Suprapubic skin (tissue), 4 donors: Measurements from ENCODE around the gene KIF19. TPM values are rescaled to one million over a fixed set of nuclear protein-coding genes. Genes with fewer than 3 reads are reported as not detected.

Experiments used
- DNase-seq, 2 donors: peaks; one replicate each; pipeline ENCODE4 v3.0.0-alpha.2; 2019; ENCODE audit warnings: low spot score in 2 of 2
- H3K27ac ChIP-seq: fragments of 200-600 bp; sonication (generic); one replicate; pipeline ENCODE4 v1.5.1; 2019
- H3K27me3 ChIP-seq: fragments of 200-600 bp; sonication (generic); one replicate; pipeline ENCODE4 v1.5.1; 2019
- H3K36me3 ChIP-seq: fragments of 200-600 bp; sonication (generic); one replicate; pipeline ENCODE4 v1.5.1; 2019
- H3K4me1 ChIP-seq: fragments of 200-600 bp; sonication (generic); one replicate; pipeline ENCODE4 v1.5.1; 2019
- H3K4me3 ChIP-seq: fragments of 200-600 bp; sonication (generic); one replicate; pipeline ENCODE4 v1.5.1; 2019; ENCODE audit warnings: mild to moderate bottlenecking
- H3K9me3 ChIP-seq: fragments of 200-600 bp; sonication (generic); one replicate; pipeline ENCODE4 v1.5.1; 2019
- EP300 ChIP-seq: sonication (generic); formaldehyde crosslinking; IDR thresholded peaks from one replicate; pipeline ENCODE4 v1.6.1; 2017; ENCODE audit warnings: antibody characterized with exemption
- POLR2A ChIP-seq, 2 donors: fragments of 450-650 bp; IDR thresholded peaks; one replicate each; pipeline ENCODE4 v1.6.1; 2017; ENCODE audit warnings: antibody characterized with exemption in 2 of 2, mild to moderate bottlenecking in 2 of 2, moderate library complexity in 2 of 2
- POLR2AphosphoS5 ChIP-seq, 3 donors: sonication (generic); formaldehyde crosslinking; IDR thresholded peaks; one replicate each; pipeline ENCODE4 v1.6.1; 2017; ENCODE audit warnings: antibody characterized with exemption in 3 of 3
- WGBS: methylation state at CpG from one replicate; pipeline ENCODE4 v1.1.5; 2018; 5-methylcytosine and 5-hydroxymethylcytosine counted together
- total RNA-seq, 4 donors: library from RNA; depleted of rRNA; stranded (reverse); fragments of >200 nt; gene quantifications; one replicate each; pipeline ENCODE4 v1.1.0, GENCODE V29; 2016
- TF ChIP-seq, protein P1 (sequence below), 2 donors: fragments of 200-600 bp in 1 of 2; fragments of 450-650 bp in 1 of 2; sonication (generic) in 1 of 2; IDR thresholded peaks; one replicate each; pipeline ENCODE4 v1.5.1; 2016 to 2019; ENCODE audit warnings: antibody characterized with exemption in 2 of 2, mild to moderate bottlenecking in 1 of 2, moderate library complexity in 1 of 2

KIF19 gene
- total RNA-seq, 4 donors from 2014 or later: 0.34 to 1.3 (median 1.0) TPM

DNA sequence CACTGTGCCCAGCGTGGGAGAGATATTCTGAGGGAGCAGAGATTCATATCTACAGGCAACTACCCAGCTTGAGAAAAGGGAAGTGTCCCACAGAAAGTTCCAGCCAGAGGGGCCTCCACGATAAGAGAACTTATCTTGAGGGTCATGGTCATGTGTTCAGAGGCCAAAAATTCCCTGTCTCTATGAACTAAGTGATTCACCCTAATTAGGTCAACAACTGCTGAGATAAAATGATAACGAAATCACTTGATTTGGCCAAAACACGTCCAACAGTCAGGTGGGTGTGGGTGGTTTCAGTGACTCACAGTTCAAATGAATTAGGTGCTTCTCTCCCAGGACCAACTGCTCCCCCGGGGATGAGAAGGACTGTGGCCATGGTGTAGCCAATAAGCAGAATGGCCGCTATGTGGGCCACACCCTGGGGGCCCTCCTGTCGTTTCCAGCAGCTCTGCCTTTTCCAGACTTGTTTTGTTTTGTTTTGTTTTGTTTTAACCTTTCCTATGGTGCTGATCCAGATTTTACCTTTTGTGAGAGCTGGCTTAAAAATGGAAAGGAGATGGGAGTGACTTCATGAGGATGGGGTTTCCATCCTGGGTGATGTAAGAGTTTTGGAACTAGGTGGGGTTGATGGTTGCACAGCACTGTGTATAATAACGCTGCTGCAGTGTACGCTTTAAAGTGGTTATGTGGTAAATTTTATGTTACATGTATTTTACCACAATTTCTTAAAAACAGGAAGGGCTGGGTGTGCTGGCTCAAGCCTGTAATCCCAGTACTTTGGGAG, 43.2 kb upstream of the KIF19 start:
- Histone ChIP-seq H3K4me1 (peaks cover 5% of the 10 kb centered on the region), H3K27me3 (no peaks in the 10 kb centered on the region), H3K4me3 (no peak overlapping the region), H3K36me3 (no peaks in the 10 kb centered on the region), H3K27ac (no peak overlapping the region), H3K9me3 (no peaks in the 10 kb centered on the region)
- no peak for DNase-seq
- WGBS: 45% methylated on average over 9 of the region's 9 CpGs
- no peak for TF ChIP-seq EP300
- TF ChIP-seq POLR2AphosphoS5 (IDR thresholded peaks at IDR 0.05): no peak
- TF ChIP-seq, protein P1, sequence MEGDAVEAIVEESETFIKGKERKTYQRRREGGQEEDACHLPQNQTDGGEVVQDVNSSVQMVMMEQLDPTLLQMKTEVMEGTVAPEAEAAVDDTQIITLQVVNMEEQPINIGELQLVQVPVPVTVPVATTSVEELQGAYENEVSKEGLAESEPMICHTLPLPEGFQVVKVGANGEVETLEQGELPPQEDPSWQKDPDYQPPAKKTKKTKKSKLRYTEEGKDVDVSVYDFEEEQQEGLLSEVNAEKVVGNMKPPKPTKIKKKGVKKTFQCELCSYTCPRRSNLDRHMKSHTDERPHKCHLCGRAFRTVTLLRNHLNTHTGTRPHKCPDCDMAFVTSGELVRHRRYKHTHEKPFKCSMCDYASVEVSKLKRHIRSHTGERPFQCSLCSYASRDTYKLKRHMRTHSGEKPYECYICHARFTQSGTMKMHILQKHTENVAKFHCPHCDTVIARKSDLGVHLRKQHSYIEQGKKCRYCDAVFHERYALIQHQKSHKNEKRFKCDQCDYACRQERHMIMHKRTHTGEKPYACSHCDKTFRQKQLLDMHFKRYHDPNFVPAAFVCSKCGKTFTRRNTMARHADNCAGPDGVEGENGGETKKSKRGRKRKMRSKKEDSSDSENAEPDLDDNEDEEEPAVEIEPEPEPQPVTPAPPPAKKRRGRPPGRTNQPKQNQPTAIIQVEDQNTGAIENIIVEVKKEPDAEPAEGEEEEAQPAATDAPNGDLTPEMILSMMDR (IDR thresholded peaks at IDR 0.05): no peak
- TF ChIP-seq POLR2A (IDR thresholded peaks at IDR 0.05): no peak

DNA sequence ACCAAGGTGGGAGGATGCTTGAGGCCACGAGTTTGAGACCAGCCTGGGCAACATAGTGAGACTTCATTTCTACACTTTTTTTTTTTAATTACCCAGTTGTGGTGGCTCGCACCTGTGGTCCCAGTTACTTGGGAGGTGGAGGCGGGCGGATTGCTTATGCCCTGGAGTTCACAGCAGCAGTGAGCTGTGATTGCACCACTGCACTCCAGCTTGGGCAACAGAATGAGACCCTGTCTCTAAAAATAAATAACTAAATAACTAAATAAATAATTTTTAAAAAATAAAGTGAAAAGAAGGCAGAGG, 42.7 kb upstream of the KIF19 start:
- DNase-seq: no peak
- WGBS: 89% methylated on average over 4 of the region's 4 CpGs
- TF ChIP-seq, protein P1 (IDR thresholded peaks at IDR 0.05): no peak
- TF ChIP-seq EP300 (no peak), POLR2A (IDR thresholded peaks at IDR 0.05) (no peak), POLR2AphosphoS5 (IDR thresholded peaks at IDR 0.05) (no peak)
- Histone ChIP-seq H3K4me3 (no peak overlapping the region), H3K4me1 (peaks cover 5% of the 10 kb centered on the region), H3K27me3 (no peaks in the 10 kb centered on the region), H3K9me3 (no peaks in the 10 kb centered on the region), H3K27ac (no peak overlapping the region), H3K36me3 (no peaks in the 10 kb centered on the region)

- peaks cover 20% of the 10 kb centered on the region for H3K4me1 ChIP-seq
- no peak overlapping the region for H3K4me3 ChIP-seq
- 85% methylated on average over 14 of the region's 14 CpGs for WGBS
- H3K36me3 ChIP-seq: no peaks in the 10 kb centered on the region
- H3K27ac ChIP-seq: no peak overlapping the region
- no peak for DNase-seq
- H3K27me3 ChIP-seq: no peaks in the 10 kb centered on the region
- TF ChIP-seq POLR2A (IDR thresholded peaks at IDR 0.05) (no peak), POLR2AphosphoS5 (IDR thresholded peaks at IDR 0.05) (no peak), EP300 (no peak)
- TF ChIP-seq, protein P1 (IDR thresholded peaks at IDR 0.05): no peak
- no peaks in the 10 kb centered on the region for H3K9me3 ChIP-seq
Measured at GRCh38 chr17:74287031-74287602, 38.9 kb upstream of the KIF19 start.

DNA sequence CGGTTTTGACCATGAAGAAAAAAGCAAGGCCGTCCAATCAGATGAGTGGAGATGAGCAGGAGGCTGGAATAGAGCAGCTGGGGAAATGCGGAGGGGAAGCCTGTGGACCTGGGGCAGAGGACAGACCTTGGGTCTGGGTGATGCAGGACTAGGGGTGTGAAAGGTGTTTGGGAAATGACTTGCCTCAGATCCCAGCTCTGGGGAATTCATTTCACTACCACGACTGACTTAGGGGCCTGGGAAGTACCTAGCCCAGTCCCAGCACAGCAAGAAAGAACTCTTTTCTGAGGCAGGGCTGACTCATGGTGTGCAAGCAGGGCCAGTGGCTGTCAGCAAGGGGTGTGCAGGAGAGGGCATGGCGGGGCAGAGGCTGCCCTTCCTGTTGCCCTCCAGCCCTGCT, 37.2 kb upstream of the KIF19 start:
- peaks cover 18% of the 10 kb centered on the region for H3K4me1 ChIP-seq
- TF ChIP-seq EP300 (no peak), POLR2AphosphoS5 (IDR thresholded peaks at IDR 0.05) (no peak), POLR2A (IDR thresholded peaks at IDR 0.05) (no peak)
- TF ChIP-seq, protein P1 (IDR thresholded peaks at IDR 0.05): no peak

GRCh38 chr17:74289688-74290087, 36.3 kb upstream of the KIF19 start:
- Histone ChIP-seq H3K27me3 (no peaks in the 10 kb centered on the region), H3K4me1 (peaks cover 18% of the 10 kb centered on the region), H3K9me3 (no peaks in the 10 kb centered on the region), H3K4me3 (no peak overlapping the region), H3K27ac (no peak overlapping the region), H3K36me3 (no peaks in the 10 kb centered on the region)
- TF ChIP-seq POLR2A (IDR thresholded peaks at IDR 0.05): no peak
- TF ChIP-seq POLR2AphosphoS5 (IDR thresholded peaks at IDR 0.05): no peak
- TF ChIP-seq, protein P1 (IDR thresholded peaks at IDR 0.05): no peak
- DNase-seq: no peak
- WGBS: 74% methylated on average over 11 of the region's 11 CpGs

More for the DNA sequence above, 37.2 kb upstream of the KIF19 start:
- H3K27me3 ChIP-seq: no peaks in the 10 kb centered on the region
- H3K36me3 ChIP-seq: no peaks in the 10 kb centered on the region
- H3K9me3 ChIP-seq: no peaks in the 10 kb centered on the region
- H3K4me3 ChIP-seq: no peak overlapping the region
- no peak overlapping the region for H3K27ac ChIP-seq
- no peak for DNase-seq
- WGBS: 57% methylated on average over 4 of the region's 5 CpGs
